SK-N-SH (cell line): ENCODE data around the gene TBL1X. TPM values are rescaled to one million over a fixed set of nuclear protein-coding genes. Genes with fewer than 3 reads are reported as not detected.

Experiments
- CTCF ChIA-PET: fragments of 300-600, 350-600 bp; formaldehyde crosslinking; extraction: SDS; loops from one replicate; lab custom pipeline; 2021; lab: Yijun Ruan, JAX
- POLR2A ChIA-PET: fragments of 350-600 bp; sonication (Branson Sonifier 250); formaldehyde crosslinking; extraction: SDS; loops from one replicate; lab custom pipeline; 2020; ENCODE audit warnings: antibody characterized with exemption, inconsistent platforms; lab: Yijun Ruan, JAX
- DNase-seq: peaks from one replicate; pipeline ENCODE4 v3.0.0; 2012
- H2AFZ ChIP-seq: fragments of 200-600 bp; sonication (generic); 2 replicates; pipeline ENCODE4 v1.8.1; 2016; ENCODE audit warnings: antibody characterized with exemption, mild to moderate bottlenecking, low read depth
- H3F3A ChIP-seq: fragments of 200-600 bp; sonication (generic); replicated peaks from 2 replicates; pipeline ENCODE3; 2016; ENCODE audit warnings: antibody characterized with exemption, mild to moderate bottlenecking; ENCODE audit not compliant: insufficient read depth
- H3K27ac ChIP-seq, 2 experiments: fragments of 200-500 bp in 1 of 2; fragments of 200-600 bp in 1 of 2; sonication (Bioruptor generic) in 1 of 2; sonication (generic), shearing (Covaris generic) in 1 of 2; 2 replicates each; pipeline versions ENCODE4 v1.5.1 to v1.6.1; 2014 to 2016; ENCODE audit warnings: low read depth in 2 of 2, inconsistent platforms in 1 of 2, low read length in 1 of 2, mild to moderate bottlenecking in 1 of 2, mixed read lengths in 1 of 2
- H3K27me3 ChIP-seq: fragments of 200-600 bp; sonication (generic), shearing (Covaris generic); 2 replicates; pipeline ENCODE4 v1.6.1; 2016; ENCODE audit warnings: mixed run types; ENCODE audit not compliant: insufficient read depth
- H3K36me3 ChIP-seq, 2 experiments: fragments of 200-500 bp in 1 of 2; fragments of 200-600 bp in 1 of 2; sonication (Bioruptor generic) in 1 of 2; sonication (generic) in 1 of 2; replicated peaks in 1 of 2; 2 replicates each; pipeline versions ENCODE3 to v1.5.1; 2014 to 2016; ENCODE audit warnings: low read length in 1 of 2, mild to moderate bottlenecking in 1 of 2; ENCODE audit not compliant: insufficient read depth in 2 of 2, control insufficient read depth in 1 of 2
- H3K4me1 ChIP-seq, 2 experiments: fragments of 200-500 bp in 1 of 2; fragments of 200-600 bp in 1 of 2; sonication (Bioruptor generic) in 1 of 2; sonication (generic), shearing (Covaris generic) in 1 of 2; 2 replicates each; pipeline versions ENCODE4 v1.5.1 to v1.6.1; 2014 to 2016; ENCODE audit warnings: low read depth in 1 of 2, low read length in 1 of 2, mixed run types in 1 of 2; ENCODE audit not compliant: insufficient read depth in 2 of 2, control insufficient read depth in 1 of 2
- H3K4me2 ChIP-seq: fragments of 200-600 bp; sonication (generic), shearing (Covaris generic); 2 replicates; pipeline ENCODE4 v1.6.1; 2017; ENCODE audit warnings: mixed run types
- H3K4me3 ChIP-seq, 2 experiments: fragments of 200-500 bp in 1 of 2; fragments of 200-600 bp in 1 of 2; sonication (Bioruptor generic) in 1 of 2; sonication (generic), shearing (Covaris generic) in 1 of 2; 2 replicates each; pipeline versions ENCODE4 v1.5.1 to v1.8.1; 2014 to 2016; ENCODE audit warnings: low read depth in 2 of 2, inconsistent platforms in 1 of 2, low read length in 1 of 2, mild to moderate bottlenecking in 1 of 2, mixed read lengths in 1 of 2, moderate library complexity in 1 of 2
- H3K79me2 ChIP-seq: fragments of 200-600 bp; sonication (generic); 2 replicates; pipeline ENCODE4 v1.8.1; 2017; ENCODE audit warnings: mild to moderate bottlenecking; ENCODE audit not compliant: insufficient read depth
- H3K9ac ChIP-seq: fragments of 200-600 bp; sonication (generic); 2 replicates; pipeline ENCODE4 v1.6.1; 2017; ENCODE audit warnings: mixed run types
- H3K9me2 ChIP-seq: fragments of 200-600 bp; sonication (generic); 2 replicates; pipeline ENCODE4 v1.6.1; 2017; ENCODE audit warnings: mixed run types
- H3K9me3 ChIP-seq: fragments of 200-600 bp; sonication (generic); 2 replicates; pipeline ENCODE4 v1.6.1; 2017; ENCODE audit warnings: mixed run types, mild to moderate bottlenecking, moderate library complexity
- H4K20me1 ChIP-seq: fragments of 200-600 bp; sonication (generic); 2 replicates; pipeline ENCODE4 v1.6.1; 2017; ENCODE audit warnings: mild to moderate bottlenecking, mixed run types; ENCODE audit not compliant: insufficient read depth
- EP300 ChIP-seq, 2 experiments: IDR thresholded peaks; 2 replicates each; pipeline versions ENCODE4 v1.4.0 to v1.6.1; 2012; ENCODE audit warnings: borderline replicate concordance in 1 of 2, low read depth in 1 of 2, low read length in 1 of 2
- FOSL2 ChIP-seq: IDR thresholded peaks from 2 replicates; pipeline ENCODE4 v1.4.0; 2012; ENCODE audit warnings: low read depth, mild to moderate bottlenecking, moderate library complexity, borderline replicate concordance
- FOXJ3 ChIP-seq: sonication (generic); formaldehyde crosslinking; IDR thresholded peaks from 2 replicates; pipeline ENCODE4 v1.5.1; 2020; ENCODE audit warnings: mild to moderate bottlenecking, missing genetic modification reagents
- FOXM1 ChIP-seq: IDR thresholded peaks from 2 replicates; pipeline ENCODE4 v1.4.0; 2012; ENCODE audit warnings: low read depth, mild to moderate bottlenecking
- IRF3 ChIP-seq: fragments of 150-350 bp; IDR thresholded peaks from 2 replicates; pipeline ENCODE4 v1.6.1; 2016; ENCODE audit warnings: mild to moderate bottlenecking, low read depth, low read length
- MAX ChIP-seq: IDR thresholded peaks from 2 replicates; pipeline ENCODE4 v1.4.0; 2012; ENCODE audit warnings: low read depth
- MEF2A ChIP-seq: IDR thresholded peaks from 2 replicates; pipeline ENCODE4 v1.4.0; 2012; ENCODE audit warnings: low read depth, borderline replicate concordance
- MXI1 ChIP-seq: IDR thresholded peaks from 2 replicates; pipeline ENCODE4 v1.6.1; 2012; ENCODE audit warnings: mild to moderate bottlenecking, low read depth, low read length, improper control_type of control experiment
- NFIC ChIP-seq: IDR thresholded peaks from 2 replicates; pipeline ENCODE4 v1.4.0; 2012; ENCODE audit warnings: borderline replicate concordance
- POLR2AphosphoS5 ChIP-seq: IDR thresholded peaks from 2 replicates; pipeline ENCODE4 v1.6.1; 2012; ENCODE audit warnings: low read depth, low read length
- RAD21 ChIP-seq: IDR thresholded peaks from 2 replicates; pipeline ENCODE4 v1.6.1; 2012; ENCODE audit warnings: mild to moderate bottlenecking, low read length
- REST ChIP-seq: IDR thresholded peaks from 2 replicates; pipeline ENCODE4 v1.6.1; 2012; ENCODE audit warnings: mild to moderate bottlenecking, low read depth, low read length, moderate library complexity
- SMC3 ChIP-seq: IDR thresholded peaks from 2 replicates; pipeline ENCODE4 v1.6.1; 2012; ENCODE audit warnings: low read depth, low read length, improper control_type of control experiment
- TAF1 ChIP-seq: IDR thresholded peaks from 2 replicates; pipeline ENCODE4 v1.6.1; 2012; ENCODE audit warnings: low read depth, mild to moderate bottlenecking, low read length, moderate library complexity, borderline replicate concordance
- TCF12 ChIP-seq: IDR thresholded peaks from 2 replicates; pipeline ENCODE4 v1.4.0; 2012
- YY1 ChIP-seq: IDR thresholded peaks from 2 replicates; pipeline ENCODE4 v1.4.0; 2012; ENCODE audit warnings: low read depth, mild to moderate bottlenecking
- WGBS: methylation state at CpG from one replicate; pipeline ENCODE4 v1.1.6; 2017; ENCODE audit warnings: low lambda C conversion rate; 5-methylcytosine and 5-hydroxymethylcytosine counted together
- polyA plus RNA-seq, 3 experiments: library from polyadenylated mRNA; depleted of rRNA; stranded (reverse); fragments of >200 nt; gene quantifications; 2 replicates each; pipeline ENCODE4 v1.2.3, GENCODE V29; 2012
- TF ChIP-seq, protein P1 (sequence below): IDR thresholded peaks from 2 replicates; pipeline ENCODE4 v1.4.0; 2012; ENCODE audit warnings: low read depth, borderline replicate concordance
- TF ChIP-seq, protein P2 (sequence below): fragments of 200-600 bp; sonication (generic); IDR thresholded peaks from 2 replicates; pipeline ENCODE4 v1.6.1; 2017; ENCODE audit warnings: antibody characterized with exemption, mild to moderate bottlenecking, moderate library complexity

TBL1X gene
- polyA plus RNA-seq, 1 of the 3 experiments (the other 2 are of a cell fraction), result 10.6 TPM

DNA sequence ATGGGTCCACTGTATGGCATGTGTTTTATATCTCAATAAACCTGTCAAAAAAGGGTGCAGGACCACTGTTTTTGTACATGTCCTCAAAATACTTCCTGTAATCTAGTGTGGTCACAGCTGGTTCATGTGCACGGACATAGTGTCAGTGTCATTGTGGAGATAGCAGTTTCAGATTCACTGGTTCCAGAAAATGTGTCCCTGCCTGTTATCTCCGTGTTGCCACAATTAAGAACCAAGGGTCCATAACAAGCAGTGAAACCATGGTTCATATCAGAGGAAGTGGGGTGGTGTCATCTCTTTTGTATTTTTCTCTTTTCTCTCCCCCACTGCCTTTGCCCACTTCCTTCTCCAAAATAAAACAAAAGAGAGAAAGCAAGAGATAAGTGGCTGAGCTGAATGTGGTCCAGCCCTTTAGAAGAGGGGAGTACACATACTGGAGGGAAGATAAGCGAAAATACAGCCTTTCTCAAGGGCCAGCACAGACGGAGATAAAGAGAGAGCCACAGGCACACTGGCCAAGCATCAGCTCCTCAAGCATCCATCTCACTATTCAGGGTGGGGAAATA, 51.2 kb downstream of the TBL1X start:
- Histone ChIP-seq H3K4me3 (no peak overlapping the region), H3K9me3 (no peaks in the 10 kb centered on the region), H4K20me1 (0 out of 2 replicates have a peak, but pooled peaks cover 3% of the 10 kb centered on the region), H3F3A (no peaks in the 10 kb centered on the region), H3K4me1 (no peaks in the 10 kb centered on the region), H3K27ac (no peak overlapping the region), H3K9ac (no peak overlapping the region), H3K27me3 (no peaks in the 10 kb centered on the region), H3K9me2 (no peaks in the 10 kb centered on the region), H2AFZ (no peak overlapping the region), H3K4me2 (no peak overlapping the region), H3K79me2 (peaks cover 7% of the 10 kb centered on the region; the same call in 1 of the 2 replicates), H3K36me3 (no peaks in the 10 kb centered on the region)
- no peak for DNase-seq
- ChIA-PET POLR2A (no interaction called here), CTCF (interaction anchor here (0.9 kb wide), 1 partner anchor 700 kb away, joined by 3 read pairs; no protein-coding TSS in a partner anchor)
- no peak for TF ChIP-seq EP300 (IDR thresholded peaks at IDR 0.05; ENCODE audit: borderline replicate concordance in 1 of 2, low read depth in 1 of 2, low read length in 1 of 2)
- no peak for TF ChIP-seq MXI1
- TF ChIP-seq YY1, result no peak
- TF ChIP-seq IRF3, result no peak
- no peak for TF ChIP-seq FOXM1
- TF ChIP-seq RAD21, result no peak
- TF ChIP-seq FOSL2, result no peak
- TF ChIP-seq MEF2A, result no peak
- TF ChIP-seq SMC3, result no peak
- no peak for TF ChIP-seq TAF1
- TF ChIP-seq, protein P1, sequence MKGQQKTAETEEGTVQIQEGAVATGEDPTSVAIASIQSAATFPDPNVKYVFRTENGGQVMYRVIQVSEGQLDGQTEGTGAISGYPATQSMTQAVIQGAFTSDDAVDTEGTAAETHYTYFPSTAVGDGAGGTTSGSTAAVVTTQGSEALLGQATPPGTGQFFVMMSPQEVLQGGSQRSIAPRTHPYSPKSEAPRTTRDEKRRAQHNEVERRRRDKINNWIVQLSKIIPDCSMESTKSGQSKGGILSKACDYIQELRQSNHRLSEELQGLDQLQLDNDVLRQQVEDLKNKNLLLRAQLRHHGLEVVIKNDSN, result no peak
- TF ChIP-seq MAX, result no peak
- no peak for TF ChIP-seq TCF12
- WGBS, result 48% methylated on average over 4 of the region's 4 CpGs

DNA sequence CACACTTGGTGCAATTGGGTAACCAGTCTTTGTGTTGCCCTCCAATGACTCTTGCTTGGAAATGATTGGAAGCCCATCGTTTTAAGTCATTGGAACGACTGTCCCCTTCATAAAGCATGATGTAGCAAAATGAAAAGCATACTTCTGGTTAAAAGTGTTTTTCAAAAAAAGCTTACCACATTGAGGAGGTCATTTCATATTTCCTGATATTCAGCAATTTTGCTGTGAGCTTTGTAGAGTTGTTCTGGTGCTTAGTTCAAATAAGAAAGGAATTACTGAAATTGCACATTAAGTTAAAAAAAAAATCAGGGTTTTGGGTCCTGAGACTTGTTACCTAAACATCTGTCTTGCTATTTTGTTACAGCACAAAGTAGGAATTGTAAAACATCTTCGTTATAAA, 51.8 kb downstream of the TBL1X start:
- no peak for DNase-seq

More for the DNA sequence above, 51.8 kb downstream of the TBL1X start:
- ChIA-PET CTCF (interaction anchor here (0.9 kb wide), 1 partner anchor 700 kb away, joined by 3 read pairs; no protein-coding TSS in a partner anchor), POLR2A (no interaction called here)
- H3K4me2 ChIP-seq, result no peak overlapping the region
- H3K36me3 ChIP-seq, result no peaks in the 10 kb centered on the region
- 43% methylated on average over 3 of the region's 3 CpGs for WGBS
- H3K27ac ChIP-seq, result no peak overlapping the region
- 0 out of 2 replicates have a peak, but pooled peaks cover 3% of the 10 kb centered on the region for H4K20me1 ChIP-seq
- H3K9me2 ChIP-seq, result no peaks in the 10 kb centered on the region
- H3K79me2 ChIP-seq, result peaks cover 7% of the 10 kb centered on the region; the same call in 1 of the 2 replicates
- H3K9me3 ChIP-seq, result no peaks in the 10 kb centered on the region
- TF ChIP-seq, protein P2, sequence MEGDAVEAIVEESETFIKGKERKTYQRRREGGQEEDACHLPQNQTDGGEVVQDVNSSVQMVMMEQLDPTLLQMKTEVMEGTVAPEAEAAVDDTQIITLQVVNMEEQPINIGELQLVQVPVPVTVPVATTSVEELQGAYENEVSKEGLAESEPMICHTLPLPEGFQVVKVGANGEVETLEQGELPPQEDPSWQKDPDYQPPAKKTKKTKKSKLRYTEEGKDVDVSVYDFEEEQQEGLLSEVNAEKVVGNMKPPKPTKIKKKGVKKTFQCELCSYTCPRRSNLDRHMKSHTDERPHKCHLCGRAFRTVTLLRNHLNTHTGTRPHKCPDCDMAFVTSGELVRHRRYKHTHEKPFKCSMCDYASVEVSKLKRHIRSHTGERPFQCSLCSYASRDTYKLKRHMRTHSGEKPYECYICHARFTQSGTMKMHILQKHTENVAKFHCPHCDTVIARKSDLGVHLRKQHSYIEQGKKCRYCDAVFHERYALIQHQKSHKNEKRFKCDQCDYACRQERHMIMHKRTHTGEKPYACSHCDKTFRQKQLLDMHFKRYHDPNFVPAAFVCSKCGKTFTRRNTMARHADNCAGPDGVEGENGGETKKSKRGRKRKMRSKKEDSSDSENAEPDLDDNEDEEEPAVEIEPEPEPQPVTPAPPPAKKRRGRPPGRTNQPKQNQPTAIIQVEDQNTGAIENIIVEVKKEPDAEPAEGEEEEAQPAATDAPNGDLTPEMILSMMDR, result no peak
- TF ChIP-seq MEF2A (no peak), NFIC (no peak), YY1 (no peak), FOXJ3 (CRISPR knock-in tag) (no peak), TCF12 (no peak), FOSL2 (no peak), REST (no peak), MAX (no peak), POLR2AphosphoS5 (no peak), IRF3 (no peak)
- no peaks in the 10 kb centered on the region for H3K27me3 ChIP-seq
- no peaks in the 10 kb centered on the region for H3F3A ChIP-seq
- no peak overlapping the region for H3K9ac ChIP-seq
- H2AFZ ChIP-seq, result no peak overlapping the region
- no peaks in the 10 kb centered on the region for H3K4me1 ChIP-seq
- H3K4me3 ChIP-seq, result no peak overlapping the region
